GM12878 (cell line): ENCODE results near the gene FBN2. TPM values are rescaled to one million over a fixed set of nuclear protein-coding genes. Genes with fewer than 3 reads are reported as not detected.

Source experiments
- ATAC-seq: fragments of 200-7000 bp; cut with Tn5 transposase; 3 replicates; pipeline ENCODE4 v1.9.1; 2020; ENCODE audit warnings: mild to moderate bottlenecking, moderate library complexity
- BruUV-seq: library from RNA; stranded (reverse); fragments of 400-500 nt; replicated peaks from 2 replicates; lab custom pipeline; 2021; lab: Mats Ljungman, UMichigan
- CTCF ChIA-PET: fragments of 300-600 bp; sonication (Branson Sonifier 250); formaldehyde crosslinking; extraction: SDS; loops from one replicate; lab custom pipeline; 2021; ENCODE audit warnings: inconsistent platforms; lab: Yijun Ruan, JAX
- POLR2A ChIA-PET: fragments of 350-600 bp; formaldehyde crosslinking; extraction: SDS; loops from one replicate; lab custom pipeline; 2021; ENCODE audit warnings: inconsistent platforms; lab: Charles Lee
- RAD21 ChIA-PET: fragments of 300-600 bp; sonication (Branson Sonifier 250); formaldehyde crosslinking; loops from one replicate; lab custom pipeline; 2023; ENCODE audit warnings: antibody characterized with exemption; ENCODE audit not compliant: unreplicated experiment; lab: Charles Lee
- SMC1A ChIA-PET: fragments of 300-600 bp; sonication (Branson Sonifier 250); formaldehyde crosslinking; loops from one replicate; lab custom pipeline; 2023; ENCODE audit not compliant: unreplicated experiment, uncharacterized antibody; lab: Charles Lee
- DNase-seq: peaks from one replicate; pipeline ENCODE4 v3.0.0-alpha.2; 2011; ENCODE audit warnings: low read depth, low spot score
- FAIRE-seq: peaks from 3 replicates; lab custom pipeline; 2011; peaks lifted over from hg19 to GRCh38; lab: Jason Lieb, UNC
- H2AFZ ChIP-seq: 2 replicates; pipeline ENCODE4 v1.6.0; 2011; ENCODE audit warnings: low read depth, low read length, control low read depth; ENCODE audit not compliant: control insufficient read depth
- H3K27ac ChIP-seq: 2 replicates; pipeline ENCODE4 v1.5.1; 2011; ENCODE audit warnings: control low read depth; ENCODE audit not compliant: control insufficient read depth, insufficient read depth
- H3K27me3 ChIP-seq, 2 experiments: replicated peaks in 1 of 2; 2 replicates each; pipeline versions ENCODE4 v1.6.0 to v1.6.1; 2011; ENCODE audit warnings: low read length in 1 of 2; ENCODE audit not compliant: control insufficient read depth in 2 of 2, insufficient read depth in 2 of 2
- H3K36me3 ChIP-seq, 2 experiments: 2 replicates each; pipeline ENCODE4 v1.5.1; 2011; ENCODE audit warnings: low read length in 1 of 2; ENCODE audit not compliant: control insufficient read depth in 2 of 2, insufficient read depth in 2 of 2
- H3K4me1 ChIP-seq: 2 replicates; pipeline ENCODE4 v1.6.1; 2011; ENCODE audit warnings: mild to moderate bottlenecking, low read length, moderate library complexity, mixed read lengths; ENCODE audit not compliant: control insufficient read depth, insufficient read depth
- H3K4me2 ChIP-seq: 2 replicates; pipeline ENCODE4 v1.6.0; 2011; ENCODE audit warnings: control low read depth; ENCODE audit not compliant: control insufficient read depth, insufficient read depth
- H3K4me3 ChIP-seq: fragments of 200-600 bp; sonication (generic); 2 replicates; pipeline ENCODE4 v1.5.1; 2016
- H3K79me2 ChIP-seq: 2 replicates; pipeline ENCODE4 v1.6.0; 2011; ENCODE audit warnings: low read length; ENCODE audit not compliant: control insufficient read depth, insufficient read depth
- H3K9ac ChIP-seq: 2 replicates; pipeline ENCODE4 v1.8.0; 2011; ENCODE audit warnings: low read length, control low read depth, mixed read lengths; ENCODE audit not compliant: control insufficient read depth, insufficient read depth
- H3K9me3 ChIP-seq: replicated peaks from 3 replicates; pipeline ENCODE4 v1.5.1; 2011; ENCODE audit warnings: mild to moderate bottlenecking, low read length; ENCODE audit not compliant: control insufficient read depth, insufficient read depth
- H4K20me1 ChIP-seq: 2 replicates; pipeline ENCODE4 v1.6.0; 2011; ENCODE audit not compliant: control insufficient read depth, insufficient read depth
- BRCA1 ChIP-seq: IDR thresholded peaks from 2 replicates; pipeline ENCODE4 v1.6.1; 2011; ENCODE audit warnings: low read depth, low read length, improper control_type of control experiment
- CHD2 ChIP-seq: IDR thresholded peaks from 2 replicates; pipeline ENCODE4 v1.6.1; 2011; ENCODE audit warnings: low read depth, low read length, improper control_type of control experiment, borderline replicate concordance
- CREM ChIP-seq: IDR thresholded peaks from 2 replicates; pipeline ENCODE4 v1.6.1; 2014; ENCODE audit warnings: antibody characterized with exemption, low read depth
- LARP7 ChIP-seq: fragments of 450-650 bp; IDR thresholded peaks from 2 replicates; pipeline ENCODE4 v1.6.1; 2017; ENCODE audit warnings: mild to moderate bottlenecking
- POLR2AphosphoS5 ChIP-seq: IDR thresholded peaks from 2 replicates; pipeline ENCODE4 v1.6.1; 2011; ENCODE audit warnings: mild to moderate bottlenecking, low read length, inconsistent platforms
- RELA ChIP-seq: fragments of 450-650 bp; IDR thresholded peaks from 2 replicates; pipeline ENCODE4 v1.8.0; 2014; ENCODE audit warnings: borderline replicate concordance; ENCODE audit not compliant: partially characterized antibody
- SREBF2 ChIP-seq: IDR thresholded peaks from 2 replicates; pipeline ENCODE4 v1.6.1; 2012; ENCODE audit warnings: mild to moderate bottlenecking, low read length
- SUZ12 ChIP-seq: fragments of 200-600 bp; sonication (generic); IDR thresholded peaks from one replicate; pipeline ENCODE4 v1.6.1; 2018; ENCODE audit warnings: antibody characterized with exemption, mild to moderate bottlenecking; ENCODE audit not compliant: unreplicated experiment
- WGBS: methylation state at CpG from one replicate; pipeline ENCODE4 v1.1.6; 2016; ENCODE audit warnings: low lambda C conversion rate; ENCODE audit not compliant: insufficient replicate concordance, insufficient coverage; ENCODE audit errors: missing lambda C conversion rate; 5-methylcytosine and 5-hydroxymethylcytosine counted together
- in situ Hi-C: fragments of 300-500 bp; cut with MboI; formaldehyde crosslinking; loops from 9 replicates; pipeline ENCODE4 v1.14.3; 2018; ENCODE audit warnings: mixed read lengths
- intact Hi-C: fragments of 100-400 bp; cut with micrococcal nuclease; formaldehyde crosslinking; loops from one replicate; pipeline ENCODE4 v1.14.2; 2022; ENCODE audit not compliant: unreplicated experiment
- polyA plus RNA-seq, 11 experiments: library from polyadenylated mRNA; depleted of rRNA in 4 of 11; unstranded in 6 of 11; stranded (reverse) in 5 of 11; fragments of >200 nt; fragmentation: Nextera tagmentation in 4 of 11; fragmentation: Illumina TruSeq in 1 of 11; extraction: Ambion mirVana in 4 of 11; extraction: Trizol in 1 of 11; gene quantifications; 1 replicate in 1 of 11; 2 replicates in 10 of 11; pipeline versions ENCODE4 v1.2.1 to v1.2.3, GENCODE V29; 2011 to 2016; ENCODE audit warnings: inconsistent platforms in 2 of 11, missing spikeins in 2 of 11, low read depth in 1 of 11
- total RNA-seq, 4 experiments: library from RNA; depleted of rRNA in 3 of 4; stranded (reverse); fragments of >200 nt in 3 of 4; fragmentation: Illumina TruSeq in 1 of 4; extraction: Trizol in 1 of 4; gene quantifications; 2 replicates each; pipeline versions ENCODE4 v1.2.1 to v1.2.3, GENCODE V29; 2013 to 2021
- TF ChIP-seq, protein P1 (sequence below): fragments of 450-650 bp; IDR thresholded peaks from 2 replicates; pipeline ENCODE4 v1.6.1; 2016; ENCODE audit warnings: mild to moderate bottlenecking, moderate library complexity, borderline replicate concordance
- TF ChIP-seq, protein P2 (sequence below): fragments of 450-650 bp; IDR thresholded peaks from 2 replicates; pipeline ENCODE4 v1.6.1; 2017; ENCODE audit warnings: mild to moderate bottlenecking
- TF ChIP-seq, protein P3 (sequence below): IDR thresholded peaks from 2 replicates; pipeline ENCODE4 v1.6.1; 2012; ENCODE audit warnings: low read depth, low read length, improper control_type of control experiment
- TF ChIP-seq, protein P4 (sequence below): IDR thresholded peaks from 2 replicates; pipeline ENCODE4 v1.6.1; 2012; ENCODE audit warnings: improper control_type of control experiment, low read depth, low read length; ENCODE audit not compliant: insufficient replicate concordance

The FBN2 gene
- total and polyA plus RNA-seq, 10 of the 15 experiments (the other 5 are each of a cell fraction or from before 2014, with no cell fraction given) = 0.01 to 0.98 (median 0.10) TPM; not detected in 3

DNA sequence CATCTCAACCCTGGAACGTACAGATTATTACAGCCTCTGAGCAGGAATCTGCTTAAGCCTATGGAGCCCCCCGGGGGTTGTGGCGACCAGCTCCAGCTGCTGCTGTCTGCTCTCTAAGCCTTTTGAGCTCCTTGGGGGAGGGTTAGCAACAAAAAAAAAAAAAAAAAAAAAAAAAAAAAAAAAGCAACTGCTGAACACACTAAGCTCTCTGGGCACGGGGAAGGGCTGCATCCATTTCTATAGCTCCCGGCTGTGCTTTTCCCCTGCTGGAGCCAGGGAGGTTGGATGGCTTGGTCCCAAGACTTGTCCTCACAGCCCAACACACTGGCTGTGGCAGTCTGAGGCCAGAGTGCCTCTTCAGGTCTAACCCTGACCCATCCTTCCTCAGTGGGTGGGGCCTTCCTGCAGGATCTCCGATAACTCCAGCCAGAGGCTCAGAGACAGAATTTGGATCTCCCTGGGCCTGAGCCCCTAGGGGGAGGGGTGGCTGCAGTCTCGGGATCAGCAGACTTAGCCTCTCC is 82.1 kb downstream of the FBN2 start:
- ChIA-PET CTCF (interaction anchor here (1.2 kb wide), 1 partner anchor 26 kb away, joined by 3 read pairs; no protein-coding TSS in a partner anchor), SMC1A (interaction anchor here (1.3 kb wide), 1 partner anchor 29 kb away, joined by 3 read pairs; no protein-coding TSS in a partner anchor), POLR2A (no interaction called here), RAD21 (no interaction called here)
- Histone ChIP-seq H2AFZ (no peak overlapping the region), H3K4me1 (no peaks in the 10 kb centered on the region), H3K4me3 (no peak overlapping the region), H3K36me3 (no peaks in the 10 kb centered on the region), H3K9me3 (no peaks in the 10 kb centered on the region), H3K79me2 (no peaks in the 10 kb centered on the region), H4K20me1 (no peaks in the 10 kb centered on the region), H3K9ac (no peak overlapping the region), H3K27ac (no peak overlapping the region), H3K4me2 (no peak overlapping the region), H3K27me3 (no peaks in the 10 kb centered on the region)
- no TSS peak for BruUV-seq
- FAIRE-seq (no peak), DNase-seq (no peak), ATAC-seq (no peak)
- in situ Hi-C loops (no loop called here), intact Hi-C loops (no loop called here)
- 44% methylated on average over 6 of the region's 7 CpGs for WGBS
- no peak for TF ChIP-seq SUZ12
- TF ChIP-seq, protein P1, sequence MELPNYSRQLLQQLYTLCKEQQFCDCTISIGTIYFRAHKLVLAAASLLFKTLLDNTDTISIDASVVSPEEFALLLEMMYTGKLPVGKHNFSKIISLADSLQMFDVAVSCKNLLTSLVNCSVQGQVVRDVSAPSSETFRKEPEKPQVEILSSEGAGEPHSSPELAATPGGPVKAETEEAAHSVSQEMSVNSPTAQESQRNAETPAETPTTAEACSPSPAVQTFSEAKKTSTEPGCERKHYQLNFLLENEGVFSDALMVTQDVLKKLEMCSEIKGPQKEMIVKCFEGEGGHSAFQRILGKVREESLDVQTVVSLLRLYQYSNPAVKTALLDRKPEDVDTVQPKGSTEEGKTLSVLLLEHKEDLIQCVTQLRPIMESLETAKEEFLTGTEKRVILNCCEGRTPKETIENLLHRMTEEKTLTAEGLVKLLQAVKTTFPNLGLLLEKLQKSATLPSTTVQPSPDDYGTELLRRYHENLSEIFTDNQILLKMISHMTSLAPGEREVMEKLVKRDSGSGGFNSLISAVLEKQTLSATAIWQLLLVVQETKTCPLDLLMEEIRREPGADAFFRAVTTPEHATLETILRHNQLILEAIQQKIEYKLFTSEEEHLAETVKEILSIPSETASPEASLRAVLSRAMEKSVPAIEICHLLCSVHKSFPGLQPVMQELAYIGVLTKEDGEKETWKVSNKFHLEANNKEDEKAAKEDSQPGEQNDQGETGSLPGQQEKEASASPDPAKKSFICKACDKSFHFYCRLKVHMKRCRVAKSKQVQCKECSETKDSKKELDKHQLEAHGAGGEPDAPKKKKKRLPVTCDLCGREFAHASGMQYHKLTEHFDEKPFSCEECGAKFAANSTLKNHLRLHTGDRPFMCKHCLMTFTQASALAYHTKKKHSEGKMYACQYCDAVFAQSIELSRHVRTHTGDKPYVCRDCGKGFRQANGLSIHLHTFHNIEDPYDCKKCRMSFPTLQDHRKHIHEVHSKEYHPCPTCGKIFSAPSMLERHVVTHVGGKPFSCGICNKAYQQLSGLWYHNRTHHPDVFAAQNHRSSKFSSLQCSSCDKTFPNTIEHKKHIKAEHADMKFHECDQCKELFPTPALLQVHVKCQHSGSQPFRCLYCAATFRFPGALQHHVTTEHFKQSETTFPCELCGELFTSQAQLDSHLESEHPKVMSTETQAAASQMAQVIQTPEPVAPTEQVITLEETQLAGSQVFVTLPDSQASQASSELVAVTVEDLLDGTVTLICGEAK = no peak
- no peak for TF ChIP-seq POLR2AphosphoS5
- TF ChIP-seq, protein P2, sequence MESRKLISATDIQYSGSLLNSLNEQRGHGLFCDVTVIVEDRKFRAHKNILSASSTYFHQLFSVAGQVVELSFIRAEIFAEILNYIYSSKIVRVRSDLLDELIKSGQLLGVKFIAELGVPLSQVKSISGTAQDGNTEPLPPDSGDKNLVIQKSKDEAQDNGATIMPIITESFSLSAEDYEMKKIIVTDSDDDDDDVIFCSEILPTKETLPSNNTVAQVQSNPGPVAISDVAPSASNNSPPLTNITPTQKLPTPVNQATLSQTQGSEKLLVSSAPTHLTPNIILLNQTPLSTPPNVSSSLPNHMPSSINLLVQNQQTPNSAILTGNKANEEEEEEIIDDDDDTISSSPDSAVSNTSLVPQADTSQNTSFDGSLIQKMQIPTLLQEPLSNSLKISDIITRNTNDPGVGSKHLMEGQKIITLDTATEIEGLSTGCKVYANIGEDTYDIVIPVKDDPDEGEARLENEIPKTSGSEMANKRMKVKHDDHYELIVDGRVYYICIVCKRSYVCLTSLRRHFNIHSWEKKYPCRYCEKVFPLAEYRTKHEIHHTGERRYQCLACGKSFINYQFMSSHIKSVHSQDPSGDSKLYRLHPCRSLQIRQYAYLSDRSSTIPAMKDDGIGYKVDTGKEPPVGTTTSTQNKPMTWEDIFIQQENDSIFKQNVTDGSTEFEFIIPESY = no peak
- TF ChIP-seq, protein P3, sequence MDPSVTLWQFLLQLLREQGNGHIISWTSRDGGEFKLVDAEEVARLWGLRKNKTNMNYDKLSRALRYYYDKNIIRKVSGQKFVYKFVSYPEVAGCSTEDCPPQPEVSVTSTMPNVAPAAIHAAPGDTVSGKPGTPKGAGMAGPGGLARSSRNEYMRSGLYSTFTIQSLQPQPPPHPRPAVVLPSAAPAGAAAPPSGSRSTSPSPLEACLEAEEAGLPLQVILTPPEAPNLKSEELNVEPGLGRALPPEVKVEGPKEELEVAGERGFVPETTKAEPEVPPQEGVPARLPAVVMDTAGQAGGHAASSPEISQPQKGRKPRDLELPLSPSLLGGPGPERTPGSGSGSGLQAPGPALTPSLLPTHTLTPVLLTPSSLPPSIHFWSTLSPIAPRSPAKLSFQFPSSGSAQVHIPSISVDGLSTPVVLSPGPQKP = no peak
- no peak for TF ChIP-seq CREM
- TF ChIP-seq, protein P4, sequence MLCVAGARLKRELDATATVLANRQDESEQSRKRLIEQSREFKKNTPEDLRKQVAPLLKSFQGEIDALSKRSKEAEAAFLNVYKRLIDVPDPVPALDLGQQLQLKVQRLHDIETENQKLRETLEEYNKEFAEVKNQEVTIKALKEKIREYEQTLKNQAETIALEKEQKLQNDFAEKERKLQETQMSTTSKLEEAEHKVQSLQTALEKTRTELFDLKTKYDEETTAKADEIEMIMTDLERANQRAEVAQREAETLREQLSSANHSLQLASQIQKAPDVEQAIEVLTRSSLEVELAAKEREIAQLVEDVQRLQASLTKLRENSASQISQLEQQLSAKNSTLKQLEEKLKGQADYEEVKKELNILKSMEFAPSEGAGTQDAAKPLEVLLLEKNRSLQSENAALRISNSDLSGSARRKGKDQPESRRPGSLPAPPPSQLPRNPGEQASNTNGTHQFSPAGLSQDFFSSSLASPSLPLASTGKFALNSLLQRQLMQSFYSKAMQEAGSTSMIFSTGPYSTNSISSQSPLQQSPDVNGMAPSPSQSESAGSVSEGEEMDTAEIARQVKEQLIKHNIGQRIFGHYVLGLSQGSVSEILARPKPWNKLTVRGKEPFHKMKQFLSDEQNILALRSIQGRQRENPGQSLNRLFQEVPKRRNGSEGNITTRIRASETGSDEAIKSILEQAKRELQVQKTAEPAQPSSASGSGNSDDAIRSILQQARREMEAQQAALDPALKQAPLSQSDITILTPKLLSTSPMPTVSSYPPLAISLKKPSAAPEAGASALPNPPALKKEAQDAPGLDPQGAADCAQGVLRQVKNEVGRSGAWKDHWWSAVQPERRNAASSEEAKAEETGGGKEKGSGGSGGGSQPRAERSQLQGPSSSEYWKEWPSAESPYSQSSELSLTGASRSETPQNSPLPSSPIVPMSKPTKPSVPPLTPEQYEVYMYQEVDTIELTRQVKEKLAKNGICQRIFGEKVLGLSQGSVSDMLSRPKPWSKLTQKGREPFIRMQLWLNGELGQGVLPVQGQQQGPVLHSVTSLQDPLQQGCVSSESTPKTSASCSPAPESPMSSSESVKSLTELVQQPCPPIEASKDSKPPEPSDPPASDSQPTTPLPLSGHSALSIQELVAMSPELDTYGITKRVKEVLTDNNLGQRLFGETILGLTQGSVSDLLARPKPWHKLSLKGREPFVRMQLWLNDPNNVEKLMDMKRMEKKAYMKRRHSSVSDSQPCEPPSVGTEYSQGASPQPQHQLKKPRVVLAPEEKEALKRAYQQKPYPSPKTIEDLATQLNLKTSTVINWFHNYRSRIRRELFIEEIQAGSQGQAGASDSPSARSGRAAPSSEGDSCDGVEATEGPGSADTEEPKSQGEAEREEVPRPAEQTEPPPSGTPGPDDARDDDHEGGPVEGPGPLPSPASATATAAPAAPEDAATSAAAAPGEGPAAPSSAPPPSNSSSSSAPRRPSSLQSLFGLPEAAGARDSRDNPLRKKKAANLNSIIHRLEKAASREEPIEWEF = no peak
- no peak for TF ChIP-seq SREBF2
- no peak for TF ChIP-seq LARP7
- TF ChIP-seq RELA = no peak
- no peak for TF ChIP-seq BRCA1
- no peak for TF ChIP-seq CHD2
